ENCODE results near the gene BHLHA15.
A peak's percentile ranks its signal among the peaks of the same experiment; 100 is the strongest.

Gene BHLHA15

DNA sequence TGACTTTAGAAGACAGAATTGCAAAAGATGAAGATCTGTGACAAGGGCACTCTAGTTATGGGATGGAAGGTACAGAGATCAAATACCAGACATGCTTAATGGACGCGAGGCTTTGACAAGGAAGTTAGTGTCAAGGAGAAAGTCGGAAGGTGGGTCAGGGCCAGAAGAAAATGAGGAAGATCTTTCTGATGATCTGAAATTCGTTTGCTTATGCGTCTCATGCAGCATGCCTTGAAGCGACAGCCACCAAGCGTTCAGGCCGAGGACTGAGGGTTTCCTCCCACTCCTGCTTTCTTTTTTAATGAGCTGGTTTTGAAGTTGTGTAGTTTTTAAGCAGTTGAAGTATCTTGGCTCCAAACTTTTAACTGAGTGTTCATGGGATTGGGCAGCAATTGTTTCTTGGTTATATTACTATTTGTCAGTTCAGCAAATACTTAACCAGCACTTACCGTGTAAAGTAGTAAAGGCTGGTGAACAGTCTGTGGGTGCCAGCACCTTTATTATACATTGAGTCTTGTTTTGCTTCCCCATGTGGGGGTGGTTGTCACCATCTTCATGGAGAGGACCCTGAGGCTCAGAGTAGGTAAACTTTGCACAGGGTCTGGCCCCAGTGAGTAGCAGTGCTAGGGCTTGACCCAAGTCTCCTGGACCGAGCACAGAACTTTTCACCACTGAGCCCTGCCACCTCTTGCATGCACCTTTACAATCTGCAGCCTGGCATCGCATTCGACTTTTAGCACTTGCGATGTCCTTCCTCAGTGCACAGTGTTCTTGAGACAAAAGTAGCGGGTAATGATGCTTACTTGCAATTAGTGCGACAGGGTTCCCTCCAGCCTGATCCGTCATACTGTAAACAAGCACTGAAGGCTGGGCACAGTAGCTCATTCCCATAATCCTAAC, 14.3 kb upstream of the BHLHA15 start:
- no peaks in the 10 kb centered on the region for H3K9me3 Mint-ChIP-seq (ENCODE audit: low read depth)
- no peak overlapping the region for H3K4me3 Mint-ChIP-seq
- H3K27ac Mint-ChIP-seq: peak overlapping the region; percentile 66
- no peaks in the 10 kb centered on the region for H3K27me3 Mint-ChIP-seq
- H3K36me3 Mint-ChIP-seq: peaks cover 11% of the 10 kb centered on the region
- H3K4me1 Mint-ChIP-seq (ENCODE audit: low read depth): peaks cover 34% of the 10 kb centered on the region

GRCh38 chr7:98199131-98199530, 12.1 kb upstream of the BHLHA15 start:
- Mint-ChIP-seq H3K4me1 (ENCODE audit: low read depth) (peaks cover 54% of the 10 kb centered on the region), H3K36me3 (peaks cover 11% of the 10 kb centered on the region), H3K4me3 (no peak overlapping the region), H3K27me3 (no peaks in the 10 kb centered on the region), H3K9me3 (ENCODE audit: low read depth) (no peaks in the 10 kb centered on the region), H3K27ac (no peak overlapping the region)

DNA sequence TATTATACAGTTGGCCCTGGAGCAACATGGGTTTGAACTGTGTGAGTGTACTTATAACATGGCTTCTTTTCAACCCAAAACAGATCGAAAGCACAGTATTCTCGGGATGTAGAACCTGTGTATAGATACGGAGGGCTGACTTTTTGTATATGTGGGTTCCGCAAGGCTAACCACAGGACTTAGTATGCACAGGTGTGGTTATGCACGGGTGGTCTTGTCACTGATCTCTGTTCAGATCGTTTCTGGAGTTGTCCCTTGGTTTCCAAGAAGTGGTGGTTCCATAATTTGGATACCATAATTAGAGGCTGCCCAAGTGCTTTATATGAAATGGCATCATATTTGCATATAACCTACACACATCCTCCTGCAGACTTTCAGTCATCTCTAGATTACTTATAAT, 10.9 kb upstream of the BHLHA15 start:
- peaks cover 63% of the 10 kb centered on the region for H3K4me1 Mint-ChIP-seq (ENCODE audit: low read depth)
- H3K27me3 Mint-ChIP-seq: no peaks in the 10 kb centered on the region
- peak overlapping the region; percentile 33 for H3K4me3 Mint-ChIP-seq
- H3K9me3 Mint-ChIP-seq (ENCODE audit: low read depth): no peaks in the 10 kb centered on the region
- peak overlapping the region; percentile 36 for H3K27ac Mint-ChIP-seq
- H3K36me3 Mint-ChIP-seq: peaks cover 11% of the 10 kb centered on the region

- H3K27me3 Mint-ChIP-seq: no peaks in the 10 kb centered on the region
- H3K4me1 Mint-ChIP-seq (ENCODE audit: low read depth): peaks cover 60% of the 10 kb centered on the region
- H3K9me3 Mint-ChIP-seq (ENCODE audit: low read depth): no peaks in the 10 kb centered on the region
- H3K4me3 Mint-ChIP-seq: peak overlapping the region; percentile 82
- peak overlapping the region; percentile 93 for H3K27ac Mint-ChIP-seq
- peaks cover 12% of the 10 kb centered on the region for H3K36me3 Mint-ChIP-seq
Measured at GRCh38 chr7:98202367-98203195, 8.7 kb upstream of the BHLHA15 start.

DNA sequence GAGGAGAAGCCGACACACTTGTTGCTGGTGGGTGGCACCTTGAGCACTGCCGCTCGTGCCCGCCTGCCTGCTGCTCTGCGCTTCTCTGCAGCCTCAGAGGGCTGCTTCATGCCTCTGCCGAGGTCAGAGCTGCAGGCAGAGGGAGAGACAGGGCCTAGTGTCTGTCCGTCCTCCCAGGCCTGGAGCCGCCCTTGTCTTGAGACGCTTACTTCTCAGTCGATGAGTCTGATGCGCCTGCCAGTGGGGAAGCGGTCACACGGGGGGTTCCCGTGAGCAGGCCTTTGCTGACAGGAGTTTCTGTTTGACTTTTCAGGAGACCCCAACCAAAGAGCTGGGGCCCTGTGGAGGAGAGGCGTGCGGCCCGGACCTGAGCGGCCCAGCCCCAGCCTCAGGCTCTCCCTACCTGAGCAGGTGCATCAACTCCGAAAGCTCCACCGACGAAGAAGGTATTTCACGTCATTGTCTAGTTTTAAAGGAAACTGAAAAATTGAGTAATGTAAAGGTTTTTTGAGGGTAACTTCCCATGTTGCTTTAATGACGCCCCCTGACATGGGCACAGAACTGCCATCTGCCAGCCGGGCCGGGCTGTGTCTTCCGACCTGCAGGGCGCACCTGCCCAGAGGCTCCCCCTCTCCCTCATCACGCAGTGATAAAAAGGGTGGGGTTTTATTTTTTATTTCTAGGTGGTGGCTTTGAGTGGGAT, 7.8 kb upstream of the BHLHA15 start:
- H3K36me3 Mint-ChIP-seq: peaks cover 12% of the 10 kb centered on the region
- no peaks in the 10 kb centered on the region for H3K27me3 Mint-ChIP-seq
- H3K27ac Mint-ChIP-seq: peak overlapping the region; percentile 66
- peak overlapping the region; percentile 56 for H3K4me3 Mint-ChIP-seq
- H3K9me3 Mint-ChIP-seq (ENCODE audit: low read depth): no peaks in the 10 kb centered on the region
- peaks cover 60% of the 10 kb centered on the region for H3K4me1 Mint-ChIP-seq (ENCODE audit: low read depth)

- H3K27ac Mint-ChIP-seq: peak overlapping the region; percentile 66
- no peaks in the 10 kb centered on the region for H3K27me3 Mint-ChIP-seq
- H3K36me3 Mint-ChIP-seq: peaks cover 10% of the 10 kb centered on the region
- peak overlapping the region; percentile 56 for H3K4me3 Mint-ChIP-seq
- no peaks in the 10 kb centered on the region for H3K9me3 Mint-ChIP-seq (ENCODE audit: low read depth)
- H3K4me1 Mint-ChIP-seq (ENCODE audit: low read depth): peaks cover 58% of the 10 kb centered on the region
Measured at GRCh38 chr7:98203964-98204605, 7.2 kb upstream of the BHLHA15 start.

GRCh38 chr7:98204670-98205069, 6.6 kb upstream of the BHLHA15 start:
- Mint-ChIP-seq H3K36me3 (peaks cover 8% of the 10 kb centered on the region), H3K27me3 (no peaks in the 10 kb centered on the region), H3K9me3 (ENCODE audit: low read depth) (no peaks in the 10 kb centered on the region), H3K4me3 (peak overlapping the region; percentile 17), H3K4me1 (ENCODE audit: low read depth) (peaks cover 58% of the 10 kb centered on the region), H3K27ac (peak overlapping the region; percentile 34)

DNA sequence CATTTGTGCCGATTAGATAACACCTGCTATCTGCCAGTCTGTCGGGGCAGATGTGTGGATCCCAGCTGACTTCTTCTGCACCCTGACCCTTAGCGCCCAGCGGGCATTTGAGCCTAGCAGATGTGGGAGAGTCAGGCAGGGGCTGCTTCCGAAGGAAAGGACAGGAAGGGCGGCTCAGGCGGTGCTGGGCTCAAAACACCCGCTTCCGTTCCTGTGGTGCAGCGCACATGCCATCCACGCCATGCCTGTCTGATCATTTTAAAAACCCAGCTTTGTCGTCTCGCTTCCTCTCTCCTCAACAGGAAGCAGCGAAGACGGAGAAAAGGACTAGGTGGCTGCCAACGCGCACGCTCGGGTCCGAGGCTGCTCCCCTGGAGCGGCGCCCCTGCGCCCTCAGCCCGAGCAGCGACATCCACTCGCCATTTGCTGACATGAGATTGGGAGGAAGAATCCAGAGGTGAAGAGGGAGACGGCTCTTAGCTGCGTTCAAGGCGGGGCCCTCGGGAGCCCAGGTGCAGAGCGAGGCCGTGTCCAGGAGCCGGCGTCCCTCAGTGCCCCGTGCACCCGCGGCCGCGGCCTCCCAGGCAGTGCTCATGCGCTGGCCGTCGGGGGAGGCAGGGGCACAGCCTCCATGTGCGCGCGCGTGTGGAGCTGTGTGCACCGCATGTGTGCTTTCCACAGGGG, 5.9 kb upstream of the BHLHA15 start:
- H3K4me1 Mint-ChIP-seq (ENCODE audit: low read depth): peaks cover 52% of the 10 kb centered on the region
- H3K36me3 Mint-ChIP-seq: peaks cover 5% of the 10 kb centered on the region
- H3K27me3 Mint-ChIP-seq: no peaks in the 10 kb centered on the region
- no peak overlapping the region for H3K4me3 Mint-ChIP-seq
- H3K9me3 Mint-ChIP-seq (ENCODE audit: low read depth): no peaks in the 10 kb centered on the region
- H3K27ac Mint-ChIP-seq: peak overlapping the region; percentile 41

GRCh38 chr7:98206451-98207330, 4.5 kb upstream of the BHLHA15 start:
- no peaks in the 10 kb centered on the region for H3K9me3 Mint-ChIP-seq (ENCODE audit: low read depth)
- peaks cover 5% of the 10 kb centered on the region for H3K36me3 Mint-ChIP-seq
- no peak overlapping the region for H3K4me3 Mint-ChIP-seq
- no peaks in the 10 kb centered on the region for H3K27me3 Mint-ChIP-seq
- peaks cover 39% of the 10 kb centered on the region for H3K4me1 Mint-ChIP-seq (ENCODE audit: low read depth)
- H3K27ac Mint-ChIP-seq: no peak overlapping the region

DNA sequence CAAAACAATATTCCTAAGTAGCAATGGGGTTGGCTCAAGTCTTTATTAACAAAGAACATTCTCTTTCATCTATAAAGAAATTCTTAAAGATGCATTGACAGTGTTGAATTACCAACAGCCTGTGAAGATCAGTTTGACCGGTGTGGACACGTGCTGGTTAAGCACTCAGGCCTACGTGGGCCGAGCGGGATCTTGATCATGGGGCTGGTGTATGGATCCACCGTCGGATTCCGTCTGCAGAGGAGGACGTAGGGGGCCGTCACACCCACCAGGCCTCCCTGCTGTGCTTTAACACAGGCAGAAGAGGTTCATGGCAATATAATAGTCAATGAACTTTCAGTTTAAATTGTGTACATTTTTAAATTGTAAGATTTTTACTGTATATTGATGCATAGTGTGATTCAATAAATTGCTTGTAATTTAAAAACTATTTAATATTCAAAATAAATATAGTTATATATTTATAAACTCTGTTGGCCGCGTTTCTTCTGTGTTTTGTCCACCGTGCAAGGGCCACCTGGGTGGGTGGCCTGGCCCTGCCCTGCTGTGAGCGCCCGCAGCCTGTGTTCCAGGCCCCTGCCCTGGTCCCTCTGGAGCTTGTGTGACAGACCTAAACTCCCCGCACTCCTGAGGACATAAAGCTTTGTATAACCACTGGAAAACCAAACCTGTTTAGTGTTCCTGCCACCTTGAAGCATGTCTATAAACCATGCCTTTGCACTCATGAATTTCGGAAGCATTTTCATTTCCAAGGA, 1.9 kb upstream of the BHLHA15 start:
- Mint-ChIP-seq H3K27ac (peak overlapping the region; percentile 58), H3K4me3 (peak overlapping the region; percentile 66), H3K27me3 (no peaks in the 10 kb centered on the region), H3K9me3 (ENCODE audit: low read depth) (no peaks in the 10 kb centered on the region), H3K36me3 (peaks cover 5% of the 10 kb centered on the region), H3K4me1 (ENCODE audit: low read depth) (peaks cover 18% of the 10 kb centered on the region)

DNA sequence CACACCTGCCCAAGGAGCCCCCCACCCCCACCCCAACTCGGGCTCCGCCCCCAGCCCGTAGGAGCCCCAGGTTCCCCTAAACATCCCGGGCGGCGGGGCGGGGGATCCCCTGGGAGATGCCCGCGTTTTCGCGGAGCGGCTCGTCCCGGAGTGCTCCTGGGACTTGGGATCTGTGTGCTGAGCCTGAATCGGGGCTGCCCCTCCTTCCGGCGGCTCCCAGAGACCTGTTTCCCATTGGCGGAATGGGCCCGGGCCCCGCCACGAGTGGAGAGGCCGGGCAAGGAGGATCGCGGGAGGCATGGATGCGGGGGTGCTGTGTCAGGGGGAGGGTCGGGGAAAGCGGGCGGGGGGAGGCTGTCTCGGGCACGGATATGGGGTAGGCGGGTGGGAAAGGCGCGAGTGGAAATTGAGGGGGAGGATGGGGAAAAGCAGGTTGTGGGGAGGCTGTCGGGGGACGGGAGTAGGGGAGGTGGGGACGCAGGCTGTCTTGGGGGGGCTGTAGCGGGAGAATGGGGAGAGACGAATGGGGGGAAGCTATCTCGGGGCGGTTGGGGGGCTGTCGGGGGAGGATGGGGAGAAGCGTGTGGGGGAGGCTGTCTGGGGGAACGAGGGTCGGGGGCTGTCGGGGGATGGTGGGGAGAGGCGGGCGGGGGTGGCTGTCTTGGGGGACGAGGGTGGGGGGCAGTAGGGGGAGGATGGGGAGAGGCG, 572 bp upstream of the BHLHA15 start:
- peaks cover 10% of the 10 kb centered on the region for H3K4me1 Mint-ChIP-seq (ENCODE audit: low read depth)
- no peaks in the 10 kb centered on the region for H3K27me3 Mint-ChIP-seq
- no peaks in the 10 kb centered on the region for H3K9me3 Mint-ChIP-seq (ENCODE audit: low read depth)
- H3K27ac Mint-ChIP-seq: no peak overlapping the region
- H3K4me3 Mint-ChIP-seq: no peak overlapping the region
- H3K36me3 Mint-ChIP-seq: peaks cover 5% of the 10 kb centered on the region
